Endothelial cell of umbilical vein (primary cell): ENCODE results near the gene MCU. TPM values are rescaled to one million over a fixed set of nuclear protein-coding genes. Genes with fewer than 3 reads are reported as not detected.

ENCODE experiments used
- BruUV-seq: library from RNA; stranded (reverse); fragments of 400-500 nt; replicated peaks from 2 replicates; lab custom pipeline; 2021; lab: Mats Ljungman, UMichigan
- CTCF ChIA-PET: fragments of 300-600, 350-600 bp; sonication (Branson Sonifier 250); formaldehyde crosslinking; loops from one replicate; lab custom pipeline; 2021; ENCODE audit warnings: antibody characterized with exemption, inconsistent platforms; lab: Charles Lee
- POLR2A ChIA-PET: fragments of 300-600, 350-600 bp; sonication (Branson Sonifier 250); formaldehyde crosslinking; loops from one replicate; lab custom pipeline; 2021; ENCODE audit warnings: antibody characterized with exemption, inconsistent platforms; lab: Charles Lee
- DNase-seq: peaks from one replicate; pipeline ENCODE4 v3.0.0-alpha.2; 2011; ENCODE audit warnings: low read depth, low spot score
- FAIRE-seq: peaks from 2 replicates; lab custom pipeline; 2011; peaks lifted over from hg19 to GRCh38; lab: Jason Lieb, UNC
- H2AFZ ChIP-seq: 2 replicates; pipeline ENCODE4 v1.6.0; 2012; ENCODE audit warnings: low read depth, low read length, control low read depth, inconsistent platforms
- H3K27ac ChIP-seq: 2 replicates; pipeline ENCODE4 v1.5.1; 2011; ENCODE audit warnings: low read depth, mild to moderate bottlenecking, control low read depth, low read length, moderate library complexity; ENCODE audit not compliant: insufficient read depth
- H3K27me3 ChIP-seq, 2 experiments: 2 replicates each; pipeline versions ENCODE4 v1.6.0 to v1.6.1; 2011; ENCODE audit warnings: low read length in 2 of 2, mixed read lengths in 1 of 2; ENCODE audit not compliant: control insufficient read depth in 2 of 2, insufficient read depth in 2 of 2
- H3K36me3 ChIP-seq, 2 experiments: 2 replicates in 1 of 2; 3 replicates in 1 of 2; pipeline ENCODE4 v1.5.1; 2011; ENCODE audit warnings: low read length in 2 of 2, mild to moderate bottlenecking in 1 of 2, moderate library complexity in 1 of 2; ENCODE audit not compliant: control insufficient read depth in 2 of 2, insufficient read depth in 2 of 2; ENCODE audit errors: extremely low read depth in 1 of 2
- H3K4me1 ChIP-seq: 3 replicates; pipeline ENCODE4 v1.5.1; 2011; ENCODE audit warnings: mild to moderate bottlenecking, low read length; ENCODE audit not compliant: control insufficient read depth, insufficient read depth; ENCODE audit errors: extremely low read depth
- H3K4me2 ChIP-seq: 2 replicates; pipeline ENCODE4 v1.6.1; 2011; ENCODE audit warnings: low read length, control low read depth, mixed read lengths; ENCODE audit not compliant: insufficient read depth
- H3K4me3 ChIP-seq, 3 experiments: fragments of 200-600 bp in 1 of 3; sonication (generic), shearing (Covaris generic) in 1 of 3; replicated peaks in 1 of 3; 2 replicates each; pipeline ENCODE4 v1.5.1; 2011 to 2016; ENCODE audit warnings: control low read depth in 3 of 3, low read length in 3 of 3, mild to moderate bottlenecking in 2 of 3, inconsistent platforms in 1 of 3, low read depth in 1 of 3, moderate library complexity in 1 of 3; ENCODE audit not compliant: insufficient read depth in 1 of 3
- H3K79me2 ChIP-seq: 2 replicates; pipeline ENCODE4 v1.6.0; 2012; ENCODE audit warnings: low read length, inconsistent platforms; ENCODE audit not compliant: control insufficient read depth, insufficient read depth
- H3K9ac ChIP-seq: replicated peaks from 2 replicates; pipeline ENCODE3; 2011; ENCODE audit warnings: low read length, control low read depth; ENCODE audit not compliant: insufficient read depth; ENCODE audit errors: extremely low read depth
- H3K9me1 ChIP-seq: replicated peaks from 3 replicates; pipeline ENCODE4 v1.6.0; 2011; ENCODE audit warnings: mild to moderate bottlenecking, low read length; ENCODE audit not compliant: control insufficient read depth, insufficient read depth; ENCODE audit errors: extremely low read depth
- H3K9me3 ChIP-seq: replicated peaks from 2 replicates; pipeline ENCODE4 v1.5.1; 2012; ENCODE audit warnings: low read length, inconsistent platforms; ENCODE audit not compliant: control insufficient read depth, insufficient read depth
- H4K20me1 ChIP-seq: replicated peaks from 2 replicates; pipeline ENCODE3; 2011; ENCODE audit warnings: mild to moderate bottlenecking, low read length; ENCODE audit not compliant: control insufficient read depth, insufficient read depth; ENCODE audit errors: extremely low read depth
- EZH2 ChIP-seq: IDR thresholded peaks from 2 replicates; pipeline ENCODE4 v1.6.1; 2012; ENCODE audit warnings: borderline replicate concordance, low read depth, mild to moderate bottlenecking, moderate library complexity, low read length, inconsistent platforms; ENCODE audit not compliant: severe bottlenecking
- FOS ChIP-seq: IDR thresholded peaks from 2 replicates; pipeline ENCODE4 v1.6.1; 2011; ENCODE audit warnings: mild to moderate bottlenecking, low read length, moderate library complexity, borderline replicate concordance; ENCODE audit not compliant: insufficient read depth
- GATA2 ChIP-seq: IDR thresholded peaks from 2 replicates; pipeline ENCODE4 v1.7.0; 2011; ENCODE audit warnings: low read depth, mild to moderate bottlenecking, moderate library complexity, mixed read lengths, low read length; ENCODE audit not compliant: insufficient read length, insufficient read depth
- JUN ChIP-seq: IDR thresholded peaks from 2 replicates; pipeline ENCODE4 v1.6.1; 2011; ENCODE audit warnings: borderline replicate concordance, low read depth; ENCODE audit not compliant: insufficient read length, insufficient read depth
- MYC ChIP-seq: IDR thresholded peaks from one replicate; pipeline ENCODE4 v1.6.1; 2011; ENCODE audit warnings: mild to moderate bottlenecking, low read depth, low read length
- POLR2A ChIP-seq: IDR thresholded peaks from 2 replicates; pipeline ENCODE4 v1.6.1; 2012; ENCODE audit warnings: low read depth, mild to moderate bottlenecking, control low read depth, low read length
- POLR2AphosphoS5 ChIP-seq: IDR thresholded peaks from 2 replicates; pipeline ENCODE4 v1.6.1; 2012; ENCODE audit warnings: low read depth, mild to moderate bottlenecking, control low read depth, low read length, moderate library complexity; ENCODE audit not compliant: insufficient read depth
- dilution Hi-C: fragments of 300-500 bp; cut with MboI; formaldehyde crosslinking; loops from one replicate; pipeline ENCODE4 v1.15.0; 2019; ENCODE audit warnings: low sequenced_read_pairs; ENCODE audit not compliant: extremely low pct_ligation_motif_present
- intact Hi-C: fragments of 100-400 bp; cut with micrococcal nuclease; formaldehyde crosslinking; loops from one replicate; pipeline ENCODE4 v1.10.0; 2022
- polyA plus RNA-seq, 4 experiments: library from polyadenylated mRNA; depleted of rRNA in 3 of 4; stranded (reverse) in 3 of 4; unstranded in 1 of 4; fragments of >200 nt; gene quantifications; 2 replicates each; pipeline versions ENCODE4 v1.2.1 to v1.2.3, GENCODE V29; 2011 to 2012; ENCODE audit warnings: missing spikeins in 1 of 4
- total RNA-seq: library from RNA; stranded (reverse); gene quantifications from 2 replicates; pipeline ENCODE4 v1.2.3, GENCODE V29; 2021
- TF ChIP-seq, protein P1 (sequence below), 2 donors: IDR thresholded peaks; 1 replicate in 1 of 2; 2 replicates in 1 of 2; pipeline ENCODE4 v1.5.1; 2011; ENCODE audit warnings: low read length in 2 of 2, mild to moderate bottlenecking in 2 of 2, moderate library complexity in 2 of 2, control low read depth in 1 of 2, inconsistent platforms in 1 of 2, low read depth in 1 of 2; ENCODE audit not compliant: insufficient read depth in 1 of 2; ENCODE audit errors: extremely low read depth in 1 of 2
- TF ChIP-seq, protein P2 (sequence below): IDR thresholded peaks from 2 replicates; pipeline ENCODE4 v1.6.1; 2011; ENCODE audit not compliant: insufficient read depth, insufficient read length

The MCU gene
- total and polyA plus RNA-seq, 2 donors (not counting 3 experiments of a cell fraction or from before 2014, with no cell fraction given), result 25.2 to 37.2 TPM

DNA sequence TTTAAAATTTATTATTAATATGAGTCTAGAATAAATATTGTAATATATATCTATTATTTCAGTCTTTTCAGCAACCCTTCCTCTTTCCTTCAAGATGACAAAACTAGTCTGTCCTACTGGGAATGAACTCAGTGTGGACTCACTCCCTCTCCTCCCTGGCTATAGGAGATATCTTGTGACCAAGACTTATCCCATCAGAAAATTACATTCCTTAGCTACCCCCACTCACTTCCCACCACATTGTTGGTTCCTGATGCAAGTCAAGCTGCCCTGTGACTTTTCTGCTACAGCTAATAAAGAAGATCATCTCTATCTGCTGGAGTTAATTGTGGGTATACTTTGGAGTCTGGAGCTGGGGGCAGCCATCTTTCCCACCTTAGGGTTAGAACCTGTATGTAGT, 28.0 kb upstream of the MCU start:
- Histone ChIP-seq H3K27ac (no peak overlapping the region), H3K9ac (no peak overlapping the region), H3K79me2 (no peaks in the 10 kb centered on the region), H3K36me3 (no peaks in the 10 kb centered on the region), H3K4me2 (no peak overlapping the region), H3K4me3 (no peak overlapping the region), H3K27me3 (no peaks in the 10 kb centered on the region), H3K9me3 (no peaks in the 10 kb centered on the region), H3K9me1 (no peaks in the 10 kb centered on the region), H2AFZ (no peak overlapping the region), H4K20me1 (no peaks in the 10 kb centered on the region), H3K4me1 (no peaks in the 10 kb centered on the region)
- dilution Hi-C loops (no loop called here), intact Hi-C loops (no loop called here)
- no TSS peak for BruUV-seq
- no peak for DNase-seq
- CTCF ChIA-PET, result interaction anchor here (1.3 kb wide), 1 partner anchor 8 kb away, joined by 4 read pairs; no protein-coding TSS in a partner anchor
- POLR2A ChIA-PET, result no interaction called here
- TF ChIP-seq POLR2AphosphoS5 (no peak), EZH2 (no peak), MYC (no peak), GATA2 (no peak), JUN (no peak)
- no peak for FAIRE-seq

DNA sequence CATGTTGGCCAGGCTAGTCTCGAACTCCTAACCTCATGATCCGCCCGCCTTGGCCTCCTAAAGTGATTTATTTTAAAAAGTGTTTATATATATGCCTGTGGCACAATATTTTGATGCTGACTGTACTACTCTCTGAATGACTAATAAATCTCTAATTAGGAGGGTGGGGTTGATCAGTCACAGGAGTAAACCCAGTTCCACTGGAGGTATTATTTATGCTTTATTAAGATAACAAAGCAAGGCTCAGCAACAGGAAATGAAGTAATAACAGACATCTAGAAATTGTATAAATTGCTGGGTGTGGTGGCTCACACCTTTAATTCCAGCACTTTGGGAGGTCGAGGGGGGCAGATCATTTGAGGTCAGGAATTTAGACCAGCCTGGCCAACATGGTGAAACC, 26.0 kb upstream of the MCU start:
- BruUV-seq, result no TSS peak
- Histone ChIP-seq H2AFZ (no peak overlapping the region), H3K9ac (no peak overlapping the region), H3K4me1 (no peaks in the 10 kb centered on the region), H3K27me3 (no peaks in the 10 kb centered on the region), H4K20me1 (no peaks in the 10 kb centered on the region), H3K9me3 (no peaks in the 10 kb centered on the region), H3K4me2 (no peak overlapping the region), H3K27ac (no peak overlapping the region), H3K79me2 (no peaks in the 10 kb centered on the region), H3K4me3 (no peak overlapping the region), H3K36me3 (no peaks in the 10 kb centered on the region), H3K9me1 (no peaks in the 10 kb centered on the region)
- FAIRE-seq (no peak), DNase-seq (peak; percentile 19)
- CTCF ChIA-PET, result interaction anchor here (0.6 to 2.2 kb wide), 4 partner anchors 14 to 188 kb away, joined by 3 to 6 read pairs (median 3); no protein-coding TSS in a partner anchor
- TF ChIP-seq POLR2AphosphoS5 (no peak), JUN (no peak), FOS (no peak), MYC (no peak), EZH2 (no peak), GATA2 (no peak), POLR2A (no peak)
- TF ChIP-seq, protein P1, sequence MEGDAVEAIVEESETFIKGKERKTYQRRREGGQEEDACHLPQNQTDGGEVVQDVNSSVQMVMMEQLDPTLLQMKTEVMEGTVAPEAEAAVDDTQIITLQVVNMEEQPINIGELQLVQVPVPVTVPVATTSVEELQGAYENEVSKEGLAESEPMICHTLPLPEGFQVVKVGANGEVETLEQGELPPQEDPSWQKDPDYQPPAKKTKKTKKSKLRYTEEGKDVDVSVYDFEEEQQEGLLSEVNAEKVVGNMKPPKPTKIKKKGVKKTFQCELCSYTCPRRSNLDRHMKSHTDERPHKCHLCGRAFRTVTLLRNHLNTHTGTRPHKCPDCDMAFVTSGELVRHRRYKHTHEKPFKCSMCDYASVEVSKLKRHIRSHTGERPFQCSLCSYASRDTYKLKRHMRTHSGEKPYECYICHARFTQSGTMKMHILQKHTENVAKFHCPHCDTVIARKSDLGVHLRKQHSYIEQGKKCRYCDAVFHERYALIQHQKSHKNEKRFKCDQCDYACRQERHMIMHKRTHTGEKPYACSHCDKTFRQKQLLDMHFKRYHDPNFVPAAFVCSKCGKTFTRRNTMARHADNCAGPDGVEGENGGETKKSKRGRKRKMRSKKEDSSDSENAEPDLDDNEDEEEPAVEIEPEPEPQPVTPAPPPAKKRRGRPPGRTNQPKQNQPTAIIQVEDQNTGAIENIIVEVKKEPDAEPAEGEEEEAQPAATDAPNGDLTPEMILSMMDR (IDR thresholded peaks at IDR 0.05; ENCODE audit: extremely low read depth in 1 of 2, insufficient read depth in 1 of 2, low read depth in 1 of 2, low read length in 2 of 2), result no peak
- TF ChIP-seq, protein P2, sequence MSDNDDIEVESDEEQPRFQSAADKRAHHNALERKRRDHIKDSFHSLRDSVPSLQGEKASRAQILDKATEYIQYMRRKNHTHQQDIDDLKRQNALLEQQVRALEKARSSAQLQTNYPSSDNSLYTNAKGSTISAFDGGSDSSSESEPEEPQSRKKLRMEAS, result no peak
- POLR2A ChIA-PET, result no interaction called here
- intact Hi-C loops, result no loop called here
- dilution Hi-C loops, result no loop called here
